ENCODE measurements around the gene DNLZ.

Gene DNLZ

GRCh38 chr9:136309806-136310220, 53.7 kb downstream of the DNLZ start:
- Mint-ChIP-seq H3K9me3 (peaks cover 6% of the 10 kb centered on the region), H3K4me1 (no peaks in the 10 kb centered on the region), H3K27me3 (ENCODE audit: low read depth, poor library complexity) (no peaks in the 10 kb centered on the region), H3K4me3 (no peak overlapping the region), H3K36me3 (ENCODE audit: low read depth) (no peaks in the 10 kb centered on the region), H3K27ac (no peak overlapping the region)
- no peak for TF ChIP-seq CTCF (IDR thresholded peaks at IDR 0.05)
- no peak for DNase-seq

Data from nephron progenitor cell (in vitro differentiated cells).